ENCODE data around the gene BORCS5.
A peak's percentile ranks its signal among the peaks of the same experiment; 100 is the strongest.
"Not testable (repeated sequence)": the region's sequence is repeated elsewhere in the genome, so short reads cannot be mapped to it uniquely, and the experiment has no call there.

The BORCS5 gene

DNA sequence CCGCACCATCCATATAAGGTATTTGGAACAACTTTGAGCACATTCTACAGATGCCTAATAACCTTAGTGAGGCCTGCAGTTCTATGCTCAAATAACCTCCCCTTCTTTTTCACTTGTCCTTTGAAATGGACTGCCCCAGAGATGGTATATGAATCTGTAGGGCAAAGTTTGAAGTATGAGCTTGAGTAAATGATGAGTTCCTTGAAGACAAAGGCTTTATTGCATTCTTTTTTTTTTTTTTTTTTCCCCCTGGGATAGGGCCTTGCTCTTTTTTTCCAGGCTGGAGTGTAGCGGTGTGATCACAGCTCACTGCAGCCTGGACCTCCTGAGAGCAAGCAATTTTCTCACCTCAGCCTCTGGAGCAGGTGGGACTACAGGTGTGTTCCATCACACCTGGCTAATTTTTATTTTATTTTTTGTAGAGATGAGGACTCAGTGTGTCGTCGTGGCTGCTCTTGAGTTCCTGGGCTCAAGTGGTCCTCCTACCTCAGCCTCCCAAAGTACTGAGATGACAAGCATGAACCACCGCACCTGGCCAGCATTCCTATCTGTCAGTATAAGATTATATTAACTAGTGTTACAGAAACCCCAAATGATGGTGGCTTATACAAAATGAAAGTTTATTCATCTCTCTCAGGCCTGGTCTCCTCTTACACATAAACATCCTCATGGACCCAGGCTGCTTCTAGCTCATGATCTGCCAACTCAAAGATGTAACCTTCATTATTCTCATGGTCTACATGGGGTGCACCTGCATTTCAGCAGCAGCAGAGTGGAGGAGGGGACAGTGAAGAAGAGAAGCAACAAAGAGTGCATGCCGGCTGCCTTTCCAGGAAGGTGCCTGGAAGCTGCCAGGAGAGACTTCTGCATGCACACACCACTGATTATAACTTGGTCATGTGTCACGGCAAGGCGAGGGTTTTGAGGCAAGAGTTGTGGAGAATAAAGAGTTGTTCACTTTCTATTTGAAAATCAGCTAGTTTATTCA, 104.4 kb downstream of the BORCS5 start:
- DNase-seq (ENCODE audit: low read depth in 2 of 2) = no peak

DNA sequence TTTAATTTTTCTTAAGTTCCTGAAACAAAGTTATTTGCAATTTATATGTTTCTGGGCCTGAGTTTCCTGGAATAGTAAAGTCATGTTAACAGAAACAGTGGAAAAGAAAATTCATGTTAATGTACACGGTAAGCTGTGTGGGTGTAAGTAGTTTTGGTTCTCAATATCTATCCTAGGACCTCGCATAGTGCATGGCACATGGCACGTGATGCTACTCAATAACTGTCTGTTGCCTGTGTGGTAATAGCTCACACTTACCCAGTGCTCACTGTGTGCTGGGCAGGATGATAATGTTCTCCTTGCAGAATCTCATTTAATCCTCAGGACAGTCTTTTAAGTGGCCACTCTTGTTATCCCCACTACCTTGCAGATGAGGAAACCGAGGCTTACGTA, 105.0 kb downstream of the BORCS5 start:
- no peak for DNase-seq (ENCODE audit: low read depth in 2 of 2)

GRCh38 chr12:12465522-12465921, 108.6 kb downstream of the BORCS5 start:
- no peak for DNase-seq (ENCODE audit: low read depth in 2 of 2)

GRCh38 chr12:12466157-12466556, 109.3 kb downstream of the BORCS5 start:
- peak in 1 of 2 donors; percentile 39 for DNase-seq (ENCODE audit: low read depth in 2 of 2)

GRCh38 chr12:12467264-12467663, 110.4 kb downstream of the BORCS5 start:
- no peak for DNase-seq (ENCODE audit: low read depth in 2 of 2)

GRCh38 chr12:12467688-12468261, 110.9 kb downstream of the BORCS5 start:
- DNase-seq (ENCODE audit: low read depth in 2 of 2) = no peak

DNA sequence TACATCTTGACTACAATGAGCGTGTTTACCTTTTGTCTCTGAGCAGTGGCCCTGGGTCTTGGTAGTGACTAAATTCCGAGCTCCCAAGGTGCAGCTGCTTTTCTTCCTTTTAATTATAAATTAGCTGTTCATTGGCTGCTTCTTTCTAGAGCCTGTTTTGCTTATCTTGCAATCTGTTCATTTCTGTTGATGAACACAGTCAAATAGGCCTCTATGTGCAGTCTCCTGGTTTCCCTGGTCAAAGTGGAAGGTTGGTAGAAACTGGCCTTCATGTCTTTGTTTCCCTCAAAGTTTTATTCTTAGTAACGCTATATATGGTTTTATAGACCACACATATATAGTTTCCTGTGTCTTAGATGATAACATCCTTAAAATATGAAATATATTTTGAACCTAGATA, 111.7 kb downstream of the BORCS5 start:
- DNase-seq (ENCODE audit: low read depth in 2 of 2) = no peak

DNA sequence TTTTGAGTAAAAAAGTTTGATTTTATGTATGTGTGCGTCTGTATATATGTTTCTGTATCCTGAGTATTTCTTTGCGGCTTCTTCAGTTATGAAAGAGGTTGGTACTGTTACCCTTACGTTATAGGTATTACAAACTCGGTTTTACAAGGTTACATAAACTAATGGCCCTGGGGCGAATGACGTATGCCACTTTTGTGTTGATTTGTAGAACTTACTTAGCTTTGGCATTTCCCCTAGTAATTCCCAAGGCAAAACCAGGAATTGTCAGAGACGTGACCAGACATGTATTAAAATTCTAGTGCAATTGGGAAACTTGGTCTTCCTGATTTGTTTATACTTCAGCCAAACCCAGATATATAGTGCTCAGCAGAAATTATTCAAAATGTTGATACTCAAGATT, 112.5 kb downstream of the BORCS5 start:
- no peak for DNase-seq (ENCODE audit: low read depth in 2 of 2)

GRCh38 chr12:12470751-12471306, 114.0 kb downstream of the BORCS5 start:
- DNase-seq (ENCODE audit: low read depth in 2 of 2) = no peak

DNA sequence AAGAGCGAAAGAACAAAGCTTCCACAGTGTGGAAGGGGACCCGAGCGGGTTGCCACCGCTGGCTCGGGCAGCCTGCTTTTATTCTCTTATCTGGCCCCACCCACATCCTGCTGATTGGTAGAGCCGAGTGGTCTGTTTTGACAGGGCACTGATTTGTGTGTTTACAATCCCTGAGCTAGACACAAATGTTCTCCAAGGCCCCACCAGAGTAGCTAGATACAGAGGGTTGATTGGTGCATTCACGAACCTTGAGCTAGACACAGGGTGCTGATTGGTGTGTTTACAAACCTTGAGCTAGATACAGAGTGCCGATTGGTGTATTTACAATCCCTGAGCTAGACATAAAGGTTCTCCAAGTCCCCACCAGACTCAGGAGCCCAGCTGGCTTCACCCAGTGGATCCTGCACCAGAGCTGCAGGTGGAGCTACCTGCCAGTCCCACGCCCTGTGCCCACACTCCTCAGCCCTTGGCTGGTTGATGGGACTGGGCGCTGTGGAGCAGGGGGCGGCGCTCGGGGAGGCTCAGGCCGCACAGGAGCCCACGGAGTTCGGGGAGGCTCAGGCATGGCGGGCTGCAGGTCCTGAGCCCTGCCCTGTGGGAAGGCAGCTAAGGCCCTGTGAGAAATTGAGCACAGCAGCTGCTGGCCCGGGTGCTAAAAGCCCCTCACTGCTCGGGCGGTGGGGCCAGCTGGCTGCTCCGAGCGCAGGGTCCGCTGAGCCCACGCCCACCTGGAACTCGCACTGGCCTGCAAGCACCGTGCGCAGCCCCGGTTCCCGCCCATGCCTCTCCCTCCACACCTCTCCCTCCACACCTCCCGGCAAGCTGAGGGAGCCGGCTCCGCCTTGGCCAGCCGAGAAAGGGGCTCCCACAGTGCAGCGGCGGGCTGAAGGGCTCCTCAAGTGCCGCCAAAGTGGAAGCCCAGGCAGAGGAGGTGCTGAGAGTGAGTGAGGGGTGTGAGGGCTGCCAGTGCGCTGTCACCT, 115.4 kb downstream of the BORCS5 start:
- not testable (repeated sequence) for DNase-seq (ENCODE audit: low read depth in 2 of 2)

- no peak for DNase-seq (ENCODE audit: low read depth in 2 of 2)
Observed at GRCh38 chr12:12473223-12473622, 116.3 kb downstream of the BORCS5 start.

DNA sequence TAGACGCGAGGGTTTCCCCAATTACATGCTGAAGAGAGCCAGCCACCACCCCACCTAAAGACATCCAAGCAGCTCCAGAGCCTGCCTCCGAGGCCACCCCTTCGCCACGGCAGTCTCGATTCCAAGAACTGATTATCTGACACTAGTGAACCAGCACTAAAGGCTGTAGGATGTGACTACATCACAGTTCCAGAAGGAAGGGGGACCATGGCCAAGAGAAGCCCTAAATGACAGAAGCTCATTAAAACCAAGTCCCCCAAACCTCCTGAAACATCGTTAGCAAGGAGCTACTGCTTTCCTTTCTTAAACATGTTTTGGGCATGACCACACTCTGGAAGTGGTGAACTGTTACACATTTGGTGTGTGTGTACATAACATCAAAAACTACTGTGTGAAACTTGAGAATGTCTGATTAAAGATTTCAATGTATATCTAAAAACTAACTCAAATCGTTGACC, 117.6 kb downstream of the BORCS5 start:
- no peak for DNase-seq (ENCODE audit: low read depth in 2 of 2)

GRCh38 chr12:12474931-12475795, 118.3 kb downstream of the BORCS5 start:
- DNase-seq (ENCODE audit: low read depth in 2 of 2) = peak in 1 of 2 donors; percentile 26

GRCh38 chr12:12476857-12477531, 120.1 kb downstream of the BORCS5 start:
- no peak for DNase-seq (ENCODE audit: low read depth in 2 of 2)

- DNase-seq (ENCODE audit: low read depth in 2 of 2) = no peak
Observed at GRCh38 chr12:12477532-12477890, 120.6 kb downstream of the BORCS5 start.

- DNase-seq (ENCODE audit: low read depth in 2 of 2) = no peak
Observed at GRCh38 chr12:12480074-12480473, 123.2 kb downstream of the BORCS5 start.

DNA sequence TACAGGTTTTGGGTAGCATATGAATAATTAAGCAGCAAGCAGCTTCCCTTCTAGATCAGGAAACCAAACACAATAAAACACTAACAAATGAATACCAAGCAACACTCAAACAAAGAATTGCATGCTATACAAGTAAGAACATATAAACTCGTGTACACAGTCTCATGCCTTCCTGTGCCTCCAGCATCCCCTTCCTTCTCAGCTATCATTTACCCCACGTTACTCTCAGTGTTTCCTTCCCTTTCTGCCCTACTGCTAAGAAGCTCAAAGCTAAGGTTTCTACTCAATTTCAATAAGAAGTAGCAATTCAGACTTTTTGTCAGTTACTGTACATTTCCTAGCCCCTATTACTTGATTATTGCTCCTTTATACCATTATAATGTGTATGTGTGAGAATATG, 124.8 kb downstream of the BORCS5 start:
- DNase-seq (ENCODE audit: low read depth in 2 of 2) = no peak

- DNase-seq (ENCODE audit: low read depth in 2 of 2) = no peak
Observed at GRCh38 chr12:12482150-12482761, 125.4 kb downstream of the BORCS5 start.

- DNase-seq (ENCODE audit: low read depth in 2 of 2) = no peak
Observed at GRCh38 chr12:12482959-12483358, 126.1 kb downstream of the BORCS5 start.

- DNase-seq (ENCODE audit: low read depth in 2 of 2) = no peak
Observed at GRCh38 chr12:12483438-12483837, 126.6 kb downstream of the BORCS5 start.

Measured in stimulated activated CD8-positive, alpha-beta memory T cell treated with anti-CD3 and anti-CD28 coated beads, Interleukin-2, amount 100 ng/mL, for 1 hour (primary cell).